Neural cell (in vitro differentiated cells): ENCODE data around the gene PRELID3B. TPM values are rescaled to one million over a fixed set of nuclear protein-coding genes. Genes with fewer than 3 reads are reported as not detected.

Experiments used
- H2AFZ ChIP-seq: fragments of 200-600, 300-800 bp; sonication (generic), shearing (Covaris generic); 2 replicates; pipeline ENCODE4 v1.6.0; 2014; ENCODE audit warnings: low read depth, mild to moderate bottlenecking, antibody characterized with exemption, low read length, moderate library complexity
- H3F3A ChIP-seq: fragments of 200-600 bp; shearing (Covaris generic); 2 replicates; pipeline ENCODE4 v1.6.1; 2016; ENCODE audit warnings: mild to moderate bottlenecking, moderate library complexity, mixed read lengths, antibody characterized with exemption, low read length; ENCODE audit not compliant: insufficient read depth, poor library complexity, severe bottlenecking
- H3K27ac ChIP-seq: fragments of 200-600, 300-800 bp; sonication (generic), shearing (Covaris generic); 2 replicates; pipeline ENCODE4 v1.5.1; 2014; ENCODE audit warnings: mild to moderate bottlenecking, low read length, moderate library complexity
- H3K27me3 ChIP-seq: fragments of 300-800, 200-600 bp; sonication (generic), shearing (Covaris generic); 2 replicates; pipeline ENCODE4 v1.6.0; 2014; ENCODE audit warnings: mild to moderate bottlenecking, low read depth, low read length, moderate library complexity; ENCODE audit not compliant: insufficient read depth
- H3K36me3 ChIP-seq: fragments of 300-800, 200-600 bp; sonication (generic), shearing (Covaris generic); 2 replicates; pipeline ENCODE4 v1.5.1; 2014; ENCODE audit warnings: mild to moderate bottlenecking, antibody characterized with exemption, low read length, moderate library complexity; ENCODE audit not compliant: insufficient read depth
- H3K4me2 ChIP-seq: fragments of 300-800, 200-600 bp; sonication (generic), shearing (Covaris generic); 2 replicates; pipeline ENCODE4 v1.6.0; 2014; ENCODE audit warnings: mild to moderate bottlenecking, low read length
- H3K4me3 ChIP-seq: fragments of 300-800, 200-600 bp; sonication (generic), shearing (Covaris generic); 2 replicates; pipeline ENCODE4 v1.5.1; 2014; ENCODE audit warnings: mild to moderate bottlenecking, low read length, moderate library complexity
- H3K79me2 ChIP-seq: fragments of 200-600 bp; shearing (Covaris generic); replicated peaks from 2 replicates; pipeline ENCODE4 v1.6.0; 2014; ENCODE audit warnings: mild to moderate bottlenecking, low read length, moderate library complexity; ENCODE audit not compliant: insufficient read depth
- H3K9ac ChIP-seq: fragments of 300-800, 200-600 bp; sonication (generic), shearing (Covaris generic); 2 replicates; pipeline ENCODE4 v1.6.1; 2016; ENCODE audit warnings: mild to moderate bottlenecking, low read length, mixed read lengths
- H3K9me2 ChIP-seq: fragments of 200-600 bp; shearing (Covaris generic); 2 replicates; pipeline ENCODE4 v1.6.1; 2016; ENCODE audit warnings: mild to moderate bottlenecking, low read length, mixed read lengths; ENCODE audit not compliant: insufficient read depth
- H3K9me3 ChIP-seq: fragments of 200-600, 300-800 bp; sonication (generic), shearing (Covaris generic); 2 replicates; pipeline ENCODE4 v1.6.1; 2016; ENCODE audit warnings: mild to moderate bottlenecking, mixed run types, low read length, moderate library complexity, mixed read lengths
- H4K20me1 ChIP-seq: fragments of 200-600 bp; shearing (Covaris generic); 2 replicates; pipeline ENCODE4 v1.6.1; 2016; ENCODE audit warnings: mild to moderate bottlenecking, mixed run types; ENCODE audit not compliant: insufficient read depth
- CTCF ChIP-seq: fragments of 450-650 bp; IDR thresholded peaks from 2 replicates; pipeline ENCODE4 v1.5.1; 2014; ENCODE audit warnings: antibody characterized with exemption, mild to moderate bottlenecking, moderate library complexity; ENCODE audit not compliant: poor library complexity, severe bottlenecking
- EP300 ChIP-seq: fragments of 450-650 bp; conservative IDR thresholded peaks from 2 replicates; pipeline ENCODE4 v1.6.1; 2014; ENCODE audit warnings: antibody characterized with exemption, mild to moderate bottlenecking, moderate library complexity; ENCODE audit not compliant: poor library complexity, severe bottlenecking
- EZH2 ChIP-seq: fragments of 200-600, 300-800 bp; shearing (Covaris generic), sonication (generic); IDR thresholded peaks from 2 replicates; pipeline ENCODE4 v1.6.1; 2014; ENCODE audit warnings: antibody characterized with exemption, low read length, borderline replicate concordance, mild to moderate bottlenecking; ENCODE audit not compliant: insufficient read depth, poor library complexity, severe bottlenecking
- MXI1 ChIP-seq: fragments of 450-650 bp; conservative IDR thresholded peaks from 2 replicates; pipeline ENCODE4 v1.6.1; 2014; ENCODE audit warnings: antibody characterized with exemption, mild to moderate bottlenecking; ENCODE audit not compliant: poor library complexity, severe bottlenecking
- POLR2AphosphoS5 ChIP-seq: IDR thresholded peaks from 2 replicates; pipeline ENCODE4 v1.6.1; 2012
- RAD21 ChIP-seq: fragments of 450-650 bp; conservative IDR thresholded peaks from 2 replicates; pipeline ENCODE4 v1.6.1; 2014; ENCODE audit warnings: antibody characterized with exemption, mild to moderate bottlenecking, moderate library complexity
- REST ChIP-seq: IDR thresholded peaks from 2 replicates; pipeline ENCODE4 v1.6.1; 2012; ENCODE audit warnings: borderline replicate concordance
- SMC3 ChIP-seq: fragments of 450-650 bp; conservative IDR thresholded peaks from 2 replicates; pipeline ENCODE4 v1.6.1; 2014; ENCODE audit warnings: antibody characterized with exemption, mild to moderate bottlenecking, moderate library complexity; ENCODE audit not compliant: poor library complexity
- TAF1 ChIP-seq: IDR thresholded peaks from 2 replicates; pipeline ENCODE4 v1.6.1; 2012; ENCODE audit warnings: low read depth
- polyA plus RNA-seq: library from polyadenylated mRNA; depleted of rRNA; stranded (reverse); fragments of >200 nt; gene quantifications from 2 replicates; pipeline ENCODE4 v1.2.3, GENCODE V29; 2014

Gene PRELID3B
- polyA plus RNA-seq, 1 donor from 2014 or later: 50.5 TPM

- H3F3A ChIP-seq: no peaks in the 10 kb centered on the region
- H3K36me3 ChIP-seq: peaks cover 16% of the 10 kb centered on the region
- no peak overlapping the region for H3K27ac ChIP-seq
- no peak overlapping the region for H2AFZ ChIP-seq
- no peak overlapping the region for H3K9ac ChIP-seq
- H3K9me2 ChIP-seq: no peaks in the 10 kb centered on the region
- H3K9me3 ChIP-seq: no peaks in the 10 kb centered on the region
- no peaks in the 10 kb centered on the region for H4K20me1 ChIP-seq
- TF ChIP-seq SMC3 (no peak), CTCF (no peak), EZH2 (no peak), REST (no peak), MXI1 (no peak), POLR2AphosphoS5 (no peak), RAD21 (no peak), TAF1 (no peak), EP300 (no peak)
- no peaks in the 10 kb centered on the region for H3K27me3 ChIP-seq
- peaks cover 45% of the 10 kb centered on the region for H3K79me2 ChIP-seq
- H3K4me3 ChIP-seq: peak overlapping the region; percentile 84
- no peak overlapping the region for H3K4me2 ChIP-seq
Observed at GRCh38 chr20:59027741-59028320, 14.8 kb downstream of the PRELID3B start.

GRCh38 chr20:59026904-59027740 lies 15.5 kb downstream of the PRELID3B start:
- Histone ChIP-seq H3K4me3 (peak overlapping the region; percentile 84), H3K9me2 (no peaks in the 10 kb centered on the region), H3K36me3 (peaks cover 16% of the 10 kb centered on the region), H3K4me2 (no peak overlapping the region), H3K27me3 (no peaks in the 10 kb centered on the region), H3K9ac (no peak overlapping the region), H3K27ac (no peak overlapping the region), H3K9me3 (no peaks in the 10 kb centered on the region), H4K20me1 (no peaks in the 10 kb centered on the region), H3F3A (no peaks in the 10 kb centered on the region), H2AFZ (no peak overlapping the region), H3K79me2 (peaks cover 45% of the 10 kb centered on the region)
- TF ChIP-seq EP300: no peak
- TF ChIP-seq TAF1: no peak
- TF ChIP-seq RAD21: no peak
- no peak for TF ChIP-seq CTCF
- TF ChIP-seq REST: no peak
- TF ChIP-seq POLR2AphosphoS5: no peak
